ENCODE results near the gene CTNNA2. TPM values are rescaled to one million over a fixed set of nuclear protein-coding genes. Genes with fewer than 3 reads are reported as not detected.

The CTNNA2 gene
- total RNA-seq, 1 experiment from 2014 or later: 0.54 TPM

- intact Hi-C loops (cut with micrococcal nuclease; ENCODE audit: unreplicated experiment) (no loop called here), in situ Hi-C loops (cut with HindIII; ENCODE audit: low pct_unique_long_range_greater_than_20kb, low sequenced_read_pairs) (no loop called here)
- Histone ChIP-seq H3K36me3 (ENCODE audit: control insufficient read depth, insufficient read depth, low read length) (no peaks in the 10 kb centered on the region), H3K4me3 (ENCODE audit: low read depth in 2 of 2, low read length in 2 of 2) (no peak overlapping the region), H3K27ac (ENCODE audit: low read length) (no peak overlapping the region), H3K9me3 (ENCODE audit: control insufficient read depth, insufficient read depth, low read depth, low read length) (no peaks in the 10 kb centered on the region; the same call in 1 of the 2 replicates), H3K4me1 (ENCODE audit: control insufficient read depth, insufficient read depth, low read length) (no peaks in the 10 kb centered on the region), H3K27me3 (ENCODE audit: control insufficient read depth, insufficient read depth, low read length) (no peaks in the 10 kb centered on the region)
- DNase-seq (ENCODE audit: low read depth, low spot score) (no peak), ATAC-seq (no peak)
- CTCF ChIA-PET: no interaction called here
- POLR2A ChIA-PET: no interaction called here
- no TSS peak for BruUV-seq (replicated peaks)
- TF ChIP-seq CTCF (IDR thresholded peaks at IDR 0.05) (no peak), POLR2AphosphoS5 (IDR thresholded peaks at IDR 0.05; ENCODE audit: low read depth, low read length) (no peak), TCF7L2 (IDR thresholded peaks at IDR 0.05; ENCODE audit: low read depth, low read length) (no peak), REST (IDR thresholded peaks at IDR 0.05; ENCODE audit: insufficient read depth in 1 of 2, low read depth in 2 of 2, low read length in 1 of 2) (no peak), SIN3A (IDR thresholded peaks at IDR 0.05; ENCODE audit: borderline replicate concordance, insufficient read depth, low read depth, low read length) (no peak)
Measured at GRCh38 chr2:80417737-80418136, 904.9 kb downstream of the CTNNA2 start.

GRCh38 chr2:80420530-80421208 is 907.8 kb downstream of the CTNNA2 start:
- H3K27ac ChIP-seq (ENCODE audit: low read length): no peak overlapping the region
- no peak overlapping the region for H3K4me3 ChIP-seq (ENCODE audit: low read depth in 2 of 2, low read length in 2 of 2)
- ChIA-PET POLR2A (no interaction called here), CTCF (no interaction called here)
- no peaks in the 10 kb centered on the region for H3K27me3 ChIP-seq (ENCODE audit: control insufficient read depth, insufficient read depth, low read length)
- no peaks in the 10 kb centered on the region for H3K4me1 ChIP-seq (ENCODE audit: control insufficient read depth, insufficient read depth, low read length)
- no TSS peak for BruUV-seq (replicated peaks)
- ATAC-seq: no peak
- DNase-seq (ENCODE audit: low read depth, low spot score): no peak
- H3K9me3 ChIP-seq (ENCODE audit: control insufficient read depth, insufficient read depth, low read depth, low read length): no peaks in the 10 kb centered on the region; the same call in 1 of the 2 replicates
- no peak for TF ChIP-seq POLR2AphosphoS5 (IDR thresholded peaks at IDR 0.05; ENCODE audit: low read depth, low read length)
- no peak for TF ChIP-seq CTCF (IDR thresholded peaks at IDR 0.05)
- no peak for TF ChIP-seq SIN3A (IDR thresholded peaks at IDR 0.05; ENCODE audit: borderline replicate concordance, insufficient read depth, low read depth, low read length)
- no peak for TF ChIP-seq TCF7L2 (IDR thresholded peaks at IDR 0.05; ENCODE audit: low read depth, low read length)
- no peak for TF ChIP-seq REST (IDR thresholded peaks at IDR 0.05; ENCODE audit: insufficient read depth in 1 of 2, low read depth in 2 of 2, low read length in 1 of 2)
- intact Hi-C loops (cut with micrococcal nuclease; ENCODE audit: unreplicated experiment) (no loop called here), in situ Hi-C loops (cut with HindIII; ENCODE audit: low pct_unique_long_range_greater_than_20kb, low sequenced_read_pairs) (no loop called here)
- H3K36me3 ChIP-seq (ENCODE audit: control insufficient read depth, insufficient read depth, low read length): no peaks in the 10 kb centered on the region

Measured in Panc1 (cell line).